Fibroblast of skin of scalp (primary cell): ENCODE measurements around the gene GHRHR.

ENCODE experiments used
- DNase-seq: peaks from one replicate; pipeline ENCODE4 v3.0.0-alpha.2; 2013

Gene GHRHR

GRCh38 chr7:30986331-30986730, 22.6 kb downstream of the GHRHR start:
- DNase-seq: no peak

- DNase-seq: no peak
Observed at GRCh38 chr7:30986738-30987137, 23.0 kb downstream of the GHRHR start.

GRCh38 chr7:30987178-30987577, 23.4 kb downstream of the GHRHR start:
- no peak for DNase-seq

- DNase-seq: no peak
Observed at GRCh38 chr7:30987936-30988335, 24.2 kb downstream of the GHRHR start.

GRCh38 chr7:30988351-30989005, 24.7 kb downstream of the GHRHR start:
- DNase-seq: no peak

- no peak for DNase-seq
Observed at GRCh38 chr7:30989008-30989823, 25.5 kb downstream of the GHRHR start.

GRCh38 chr7:30989824-30990672, 26.3 kb downstream of the GHRHR start:
- DNase-seq: no peak

GRCh38 chr7:30990673-30991170, 27.0 kb downstream of the GHRHR start:
- peak; percentile 58 for DNase-seq

- no peak for DNase-seq
Observed at GRCh38 chr7:30992414-30992813, 28.7 kb downstream of the GHRHR start.

- no peak for DNase-seq
Observed at GRCh38 chr7:30994206-30995100, 30.7 kb downstream of the GHRHR start.

GRCh38 chr7:30995536-30995935, 31.8 kb downstream of the GHRHR start:
- DNase-seq: no peak

GRCh38 chr7:30996256-30996655, 32.5 kb downstream of the GHRHR start:
- no peak for DNase-seq

GRCh38 chr7:30996883-30997282, 33.1 kb downstream of the GHRHR start:
- DNase-seq: no peak

- peak; percentile 27 for DNase-seq
Observed at GRCh38 chr7:30997316-30997715, 33.6 kb downstream of the GHRHR start.

GRCh38 chr7:30998180-30998579, 34.4 kb downstream of the GHRHR start:
- no peak for DNase-seq

- peak; percentile 27 for DNase-seq
Observed at GRCh38 chr7:31000161-31000693, 36.5 kb downstream of the GHRHR start.

GRCh38 chr7:31000779-31001178, 37.0 kb downstream of the GHRHR start:
- no peak for DNase-seq

GRCh38 chr7:31002256-31002655, 38.5 kb downstream of the GHRHR start:
- DNase-seq: peak; percentile 45

GRCh38 chr7:31003097-31003496, 39.3 kb downstream of the GHRHR start:
- DNase-seq: no peak

GRCh38 chr7:31003721-31004120, 40.0 kb downstream of the GHRHR start:
- peak; percentile 21 for DNase-seq

GRCh38 chr7:31004393-31004792, 40.6 kb downstream of the GHRHR start:
- peak; percentile 7 for DNase-seq

GRCh38 chr7:31006857-31007256, 43.1 kb downstream of the GHRHR start:
- DNase-seq: no peak
